GM18505 (cell line): ENCODE results near the gene PALB2.

ENCODE experiments used
- ATAC-seq: cut with Tn5 transposase; IDR thresholded peaks from one replicate; pipeline ENCODE4 v1.9.1; 2021; ENCODE audit not compliant: unreplicated experiment
- POLR2A ChIP-seq: IDR thresholded peaks from 4 replicates; pipeline ENCODE4 v1.6.1; 2011; ENCODE audit warnings: borderline replicate concordance; ENCODE audit not compliant: insufficient read depth, insufficient read length; ENCODE audit errors: extremely low read depth

The PALB2 gene

GRCh38 chr16:23581764-23582163 is 59.3 kb downstream of the PALB2 start:
- no peak for ATAC-seq
- TF ChIP-seq POLR2A: no peak

DNA sequence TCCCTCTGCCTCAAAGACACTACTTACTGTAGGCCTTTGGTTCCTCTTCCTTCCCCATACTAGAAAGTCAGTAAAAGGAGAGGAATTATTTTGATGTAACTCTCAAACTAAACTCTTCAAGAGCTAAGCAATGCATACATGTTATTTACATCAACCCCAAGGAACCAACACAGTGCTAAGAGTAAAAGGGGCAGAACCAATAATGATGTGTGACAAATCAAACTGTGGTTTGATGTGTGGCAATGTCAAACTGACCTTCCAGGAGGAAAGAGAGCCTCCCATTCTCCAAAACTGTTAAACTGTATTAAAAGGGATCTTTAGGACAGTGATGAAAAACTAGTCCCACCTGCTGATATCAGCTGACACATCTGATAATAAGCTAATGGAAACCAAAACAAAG is 60.7 kb downstream of the PALB2 start:
- no peak for TF ChIP-seq POLR2A
- no peak for ATAC-seq

GRCh38 chr16:23579371-23579770 is 61.7 kb downstream of the PALB2 start:
- ATAC-seq: no peak
- TF ChIP-seq POLR2A: no peak

- TF ChIP-seq POLR2A: no peak
- ATAC-seq: no peak
Observed at GRCh38 chr16:23578101-23578830, 62.8 kb downstream of the PALB2 start.

GRCh38 chr16:23577493-23577892 is 63.6 kb downstream of the PALB2 start:
- no peak for TF ChIP-seq POLR2A
- ATAC-seq: no peak

GRCh38 chr16:23575834-23576233 is 65.3 kb downstream of the PALB2 start:
- no peak for TF ChIP-seq POLR2A
- no peak for ATAC-seq

DNA sequence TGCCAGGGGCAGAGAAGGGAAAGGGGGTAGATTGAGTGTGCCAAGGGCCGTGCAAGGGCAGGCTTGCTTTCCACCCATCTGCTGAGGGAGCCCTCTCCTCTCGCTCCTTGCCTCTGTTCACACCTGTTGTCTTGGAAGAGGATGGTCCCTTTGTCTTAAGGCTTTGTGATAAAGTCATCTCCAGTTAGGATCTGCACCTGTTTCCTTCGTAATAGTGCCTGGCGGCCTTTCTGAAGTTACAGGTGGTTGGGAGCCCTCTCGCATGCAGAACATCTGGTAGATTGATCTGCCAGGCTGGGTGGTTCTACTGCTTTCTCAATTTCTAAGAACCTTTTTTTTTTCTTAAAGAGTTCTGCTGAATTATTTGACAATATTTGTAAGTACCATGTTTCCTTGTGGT is 67.3 kb downstream of the PALB2 start:
- ATAC-seq: no peak

GRCh38 chr16:23572394-23572793 is 68.7 kb downstream of the PALB2 start:
- TF ChIP-seq POLR2A: no peak
- no peak for ATAC-seq

More for the DNA sequence above, 67.3 kb downstream of the PALB2 start:
- TF ChIP-seq POLR2A: no peak

GRCh38 chr16:23571895-23572294 is 69.2 kb downstream of the PALB2 start:
- no peak for ATAC-seq
- no peak for TF ChIP-seq POLR2A

- TF ChIP-seq POLR2A: no peak
- no peak for ATAC-seq
Observed at GRCh38 chr16:23570992-23571632, 70.0 kb downstream of the PALB2 start.

GRCh38 chr16:23567602-23568001 is 73.5 kb downstream of the PALB2 start:
- TF ChIP-seq POLR2A: no peak
- no peak for ATAC-seq

DNA sequence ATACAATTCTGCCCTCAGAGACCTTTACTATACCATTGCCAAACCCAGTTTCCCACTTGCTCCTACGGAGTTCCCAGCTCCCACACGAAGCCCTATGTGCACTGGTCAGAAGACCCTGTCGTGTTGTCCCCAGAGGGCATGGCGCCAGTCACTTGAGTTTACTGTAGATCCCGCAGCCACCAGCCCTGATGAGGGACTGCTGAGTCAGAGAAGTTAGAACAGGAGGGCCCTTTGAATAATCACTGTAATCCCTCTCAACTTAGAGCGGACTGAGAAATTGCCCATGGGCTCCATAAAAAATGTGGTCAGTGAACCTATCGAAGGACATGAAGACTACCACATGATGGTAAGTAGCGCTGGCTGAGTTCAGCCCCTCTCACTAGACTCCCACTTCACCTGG is 74.4 kb downstream of the PALB2 start:
- TF ChIP-seq POLR2A: no peak
- ATAC-seq: no peak

DNA sequence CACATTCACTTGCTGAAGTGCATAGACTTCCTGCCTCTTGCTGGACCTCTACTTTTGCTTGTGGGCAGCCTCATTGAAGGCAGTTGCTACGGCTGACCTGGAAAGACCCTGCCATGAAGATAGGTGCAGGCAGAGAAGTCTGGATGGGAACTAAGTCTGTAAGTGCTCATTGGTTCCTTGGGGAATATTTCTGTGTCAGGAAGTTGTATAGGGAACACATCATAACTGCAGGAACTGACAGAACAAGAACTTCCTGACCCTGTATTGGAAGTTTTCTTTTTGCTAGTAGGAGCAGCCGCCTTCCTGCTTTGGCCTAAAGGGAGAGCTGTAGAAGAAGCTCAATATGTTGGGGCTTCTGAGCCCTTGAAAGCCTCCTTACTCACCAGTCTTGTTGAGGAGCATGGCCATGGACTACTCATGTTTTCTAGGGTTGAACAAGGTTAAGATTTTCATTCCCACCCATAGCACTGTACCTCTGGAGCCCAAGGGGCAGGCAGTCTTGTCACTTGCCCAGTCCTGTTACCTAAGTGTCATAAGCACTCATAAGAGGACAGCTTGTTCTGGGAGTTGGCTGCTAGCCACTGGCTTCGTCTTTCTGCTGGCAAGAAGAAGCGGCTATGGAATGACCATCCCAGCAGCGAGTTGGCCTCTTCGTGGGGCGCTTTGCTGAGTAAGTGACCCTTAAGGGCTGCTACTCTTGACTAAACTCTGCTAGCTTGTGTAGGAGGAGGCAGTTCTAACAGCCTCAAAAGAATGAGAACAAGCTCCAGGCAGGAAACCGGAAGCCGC is 76.3 kb downstream of the PALB2 start:
- no peak for ATAC-seq
- no peak for TF ChIP-seq POLR2A

DNA sequence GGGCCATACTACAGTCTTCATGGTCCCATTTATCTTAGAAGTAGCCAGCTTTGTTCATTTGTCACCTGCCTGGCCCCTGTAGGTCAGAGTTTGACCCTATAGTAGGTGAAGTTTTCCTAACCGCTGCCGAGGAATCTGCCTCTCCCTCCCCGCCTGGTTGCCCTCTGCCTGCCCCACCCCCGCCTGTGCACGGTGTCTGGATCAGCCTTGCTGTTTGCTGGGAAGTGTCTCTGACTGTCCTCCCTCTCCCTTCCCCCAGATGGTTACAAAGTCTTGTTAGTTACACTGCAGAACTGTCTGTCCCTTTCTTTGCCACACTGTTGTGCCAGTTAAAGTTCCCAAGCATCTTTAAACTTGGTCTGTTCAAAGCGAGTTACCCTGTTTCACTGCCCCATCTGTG is 77.9 kb downstream of the PALB2 start:
- no peak for TF ChIP-seq POLR2A

More for the DNA sequence above, 77.9 kb downstream of the PALB2 start:
- ATAC-seq: no peak
